ENCODE results near the gene IRAK1BP1. TPM values are rescaled to one million over a fixed set of nuclear protein-coding genes. Genes with fewer than 3 reads are reported as not detected.

Gene IRAK1BP1
- total and polyA plus RNA-seq, 10 of the 15 experiments (the other 5 are each of a cell fraction or from before 2014, with no cell fraction given) = 2.3 to 6.7 (median 3.9) TPM

DNA sequence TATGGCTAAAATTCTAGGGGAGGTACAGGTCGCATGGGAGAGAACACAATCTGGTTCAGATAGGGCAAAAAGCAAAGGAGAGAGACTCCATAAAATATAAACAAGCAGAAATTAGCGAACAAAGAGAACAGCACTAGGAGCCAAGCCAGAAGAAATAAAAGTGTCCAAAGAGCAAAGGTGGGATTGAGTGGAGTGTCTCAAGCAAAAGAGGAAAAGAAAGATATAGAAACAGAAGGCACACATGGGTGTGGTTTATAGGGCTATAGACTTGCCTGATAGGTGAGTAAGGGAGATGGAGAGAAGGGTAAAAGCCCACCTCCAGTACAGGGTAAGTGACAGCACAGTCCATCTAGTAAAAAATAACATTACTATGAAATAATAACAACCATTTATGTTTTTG, 36.5 kb upstream of the IRAK1BP1 start (continued):
- TF ChIP-seq BCL11A (IDR thresholded peaks at IDR 0.05; ENCODE audit: low read depth, low read length) (no peak), PAX5 (IDR thresholded peaks at IDR 0.05; ENCODE audit: borderline replicate concordance, low read depth, low read length) (no peak)

DNA sequence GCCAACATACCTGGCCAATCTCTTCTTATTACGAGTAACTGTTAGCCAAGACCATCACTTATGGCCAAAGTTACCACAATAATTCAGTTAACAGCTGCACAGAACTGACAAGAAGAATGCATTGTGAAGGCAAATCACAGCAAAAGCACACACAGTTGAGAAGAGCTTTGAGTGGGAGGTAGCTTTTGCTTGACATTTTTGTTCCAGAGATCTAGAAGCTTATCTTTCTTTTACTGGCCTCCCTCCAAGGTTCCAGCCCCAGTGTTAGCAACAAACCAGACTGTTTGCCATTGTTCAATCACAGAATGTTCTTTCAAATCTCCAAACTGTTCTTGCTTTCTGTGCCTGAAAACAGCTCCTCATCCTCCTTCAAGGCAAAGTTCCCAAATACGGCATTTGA, 35.9 kb upstream of the IRAK1BP1 start:
- WGBS (ENCODE audit: insufficient coverage, insufficient replicate concordance, low lambda C conversion rate, missing lambda C conversion rate) = 57% methylated on average over 2 of the region's 2 CpGs
- ChIA-PET SMC1A (ENCODE audit: uncharacterized antibody, unreplicated experiment) (no interaction called here), RAD21 (ENCODE audit: unreplicated experiment) (no interaction called here), POLR2A (no interaction called here), CTCF (interaction anchor here (0.6 kb wide), 1 partner anchor 9 kb away, joined by 3 read pairs; no protein-coding TSS in a partner anchor)
- ATAC-seq = no peak
- DNase-seq (ENCODE audit: low read depth, low spot score) = no peak
- no peaks in the 10 kb centered on the region for H3K27me3 ChIP-seq (replicated peaks in 1 of 2; ENCODE audit: control insufficient read depth in 2 of 2, insufficient read depth in 2 of 2, low read length in 1 of 2)
- no peak overlapping the region for H3K27ac ChIP-seq (ENCODE audit: control insufficient read depth, insufficient read depth)
- intact Hi-C loops (cut with micrococcal nuclease; ENCODE audit: unreplicated experiment) = no loop called here
- no peaks in the 10 kb centered on the region for H4K20me1 ChIP-seq (ENCODE audit: control insufficient read depth, insufficient read depth)
- H3K9ac ChIP-seq (ENCODE audit: control insufficient read depth, insufficient read depth, low read length) = no peak overlapping the region
- H2AFZ ChIP-seq (ENCODE audit: control insufficient read depth, low read depth, low read length) = no peak overlapping the region
- no TSS peak for BruUV-seq (replicated peaks)
- no peak overlapping the region for H3K4me3 ChIP-seq
- in situ Hi-C loops (cut with MboI) = no loop called here
- no peaks in the 10 kb centered on the region for H3K79me2 ChIP-seq (ENCODE audit: control insufficient read depth, insufficient read depth, low read length)
- no peaks in the 10 kb centered on the region for H3K36me3 ChIP-seq (ENCODE audit: control insufficient read depth in 2 of 2, insufficient read depth in 2 of 2, low read length in 1 of 2)
- no peaks in the 10 kb centered on the region for H3K4me1 ChIP-seq (ENCODE audit: control insufficient read depth, insufficient read depth, low read length)
- no peaks in the 10 kb centered on the region for H3K9me3 ChIP-seq (replicated peaks; ENCODE audit: control insufficient read depth, insufficient read depth, low read length)
- TF ChIP-seq ATF7 (IDR thresholded peaks at IDR 0.05; ENCODE audit: low read depth) = no peak
- no peak for TF ChIP-seq SP1 (IDR thresholded peaks at IDR 0.05; ENCODE audit: low read depth, low read length)
- TF ChIP-seq RFX5 (IDR thresholded peaks at IDR 0.05; ENCODE audit: low read depth, low read length) = no peak
- TF ChIP-seq EED (IDR thresholded peaks at IDR 0.05; ENCODE audit: low read depth) = no peak
- TF ChIP-seq SUZ12 (IDR thresholded peaks at IDR 0.05; ENCODE audit: unreplicated experiment) = no peak
- TF ChIP-seq ESRRA (IDR thresholded peaks at IDR 0.05; ENCODE audit: low read length) = no peak
- TF ChIP-seq NKRF (conservative IDR thresholded peaks at IDR 0.05) = no peak
- no peak for TF ChIP-seq SMAD1 (IDR thresholded peaks at IDR 0.05; ENCODE audit: low read depth, partially characterized antibody)
- TF ChIP-seq CHD4 (IDR thresholded peaks at IDR 0.05) = no peak
- FAIRE-seq = no peak
- H3K4me2 ChIP-seq (ENCODE audit: control insufficient read depth, insufficient read depth) = no peak overlapping the region
